ENCODE data around the gene SSTR5. TPM values are rescaled to one million over a fixed set of nuclear protein-coding genes. Genes with fewer than 3 reads are reported as not detected.
"Not testable (repeated sequence)": the region's sequence is repeated elsewhere in the genome, so short reads cannot be mapped to it uniquely, and the experiment has no call there.

SSTR5 gene
- total RNA-seq, 2 donors from 2014 or later = not detected

DNA sequence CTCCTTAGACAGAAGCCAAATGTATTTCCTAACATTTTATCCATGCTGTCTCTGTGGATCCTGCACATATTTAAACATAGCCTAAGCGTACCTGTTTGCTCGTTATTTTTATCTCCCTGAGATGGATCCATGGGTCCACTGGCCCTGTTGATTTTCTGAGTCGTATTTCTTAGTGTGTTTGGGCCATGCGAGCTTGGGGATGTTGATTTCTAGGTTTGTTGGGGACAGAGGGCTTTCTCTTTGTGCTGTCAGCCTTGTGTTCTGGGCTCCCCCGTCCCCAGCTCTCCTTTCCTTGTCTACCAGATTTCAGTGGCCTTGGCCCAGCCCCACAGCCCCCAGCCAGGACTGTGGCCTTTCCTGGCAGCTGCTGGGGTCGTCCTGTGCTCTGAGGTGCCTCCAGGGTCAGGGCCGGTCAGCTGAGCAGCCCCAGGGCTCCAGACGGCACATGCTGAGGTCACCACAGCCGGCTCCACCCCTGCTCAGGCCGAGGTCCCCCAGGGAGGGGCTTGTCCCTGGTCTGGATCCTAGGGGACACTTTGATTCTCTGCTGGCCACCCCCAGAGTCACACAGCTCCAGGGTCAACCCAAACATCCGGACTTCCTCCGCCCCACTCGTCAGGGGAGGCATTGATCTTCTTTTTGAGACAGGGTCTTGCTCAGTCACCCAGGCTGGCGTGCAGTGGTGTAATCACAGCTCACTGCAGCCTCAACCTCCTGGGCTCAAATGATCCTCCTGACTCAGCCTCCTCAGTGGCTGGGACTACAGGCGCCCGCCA, 4.4 kb downstream of the SSTR5 start:
- H3K36me3 Mint-ChIP-seq (ENCODE audit: low read depth) = peaks cover 3% of the 10 kb centered on the region
- H3K27me3 Mint-ChIP-seq = peaks cover 8% of the 10 kb centered on the region
- H3K27ac Mint-ChIP-seq = no peak overlapping the region
- H3K4me1 Mint-ChIP-seq = no peaks in the 10 kb centered on the region
- no peak for DNase-seq
- no peak overlapping the region for H3K4me3 Mint-ChIP-seq
- no peak for ATAC-seq
- no peaks in the 10 kb centered on the region for H3K9me3 ChIP-seq (ENCODE audit: control insufficient read depth, low read length, poor library complexity, severe bottlenecking)

DNA sequence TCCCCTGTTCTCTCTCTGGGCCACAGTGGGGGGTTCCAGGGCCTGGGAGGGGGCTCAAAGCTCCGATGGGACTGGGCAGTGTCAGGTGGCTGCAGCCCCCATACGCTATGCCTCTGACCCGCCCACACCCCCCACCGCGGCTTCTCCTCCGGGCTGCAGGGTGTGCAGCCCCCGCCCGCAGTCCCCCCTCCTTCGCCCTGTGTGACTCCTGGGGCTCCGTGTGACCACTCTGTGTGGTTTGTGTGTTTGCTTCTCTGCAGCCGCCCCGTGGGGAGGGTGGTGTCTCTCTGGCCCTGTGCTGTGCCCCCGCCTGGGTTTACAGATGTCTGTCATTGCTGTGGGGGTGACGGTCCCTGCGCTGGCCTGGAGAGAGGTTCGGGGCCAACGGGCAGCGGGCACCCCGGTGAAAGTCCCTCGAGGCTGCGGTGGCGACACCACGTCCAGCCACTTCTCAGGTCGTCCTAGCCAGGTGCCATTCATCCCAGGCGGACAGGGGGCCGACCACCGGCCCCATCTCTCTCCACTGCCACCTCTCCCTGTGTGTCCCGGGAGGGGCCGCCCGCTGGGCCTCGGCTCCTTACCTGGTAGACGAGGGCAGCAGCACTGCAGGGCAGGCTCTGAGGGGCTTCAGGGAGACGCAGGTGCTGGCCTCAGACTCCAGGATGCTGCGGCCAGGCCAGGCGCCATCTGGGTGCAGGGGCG, 5.5 kb downstream of the SSTR5 start:
- ATAC-seq = no peak
- Mint-ChIP-seq H3K36me3 (ENCODE audit: low read depth) (peaks cover 8% of the 10 kb centered on the region), H3K27ac (no peak overlapping the region)

DNA sequence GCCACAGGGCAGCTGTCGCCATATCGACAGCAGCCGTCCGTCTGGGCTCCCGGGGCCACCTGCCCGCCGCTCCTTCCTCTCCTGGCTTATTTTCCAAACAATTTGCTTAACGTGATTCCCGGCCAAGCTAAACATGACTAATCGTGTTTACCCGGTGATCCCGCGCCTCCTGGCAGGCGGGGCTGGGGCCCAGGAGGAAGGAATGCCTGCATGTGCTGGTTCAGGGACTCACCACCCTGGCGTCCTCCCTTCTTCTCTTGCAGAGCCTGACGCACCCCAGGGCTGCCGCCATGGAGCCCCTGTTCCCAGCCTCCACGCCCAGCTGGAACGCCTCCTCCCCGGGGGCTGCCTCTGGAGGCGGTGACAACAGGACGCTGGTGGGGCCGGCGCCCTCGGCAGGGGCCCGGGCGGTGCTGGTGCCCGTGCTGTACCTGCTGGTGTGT, 6.1 kb downstream of the SSTR5 start:
- H3K36me3 Mint-ChIP-seq (ENCODE audit: low read depth) = peaks cover 8% of the 10 kb centered on the region
- H3K9me3 ChIP-seq (ENCODE audit: control insufficient read depth, low read length, poor library complexity, severe bottlenecking) = no peaks in the 10 kb centered on the region
- H3K4me3 Mint-ChIP-seq = no peak overlapping the region
- ATAC-seq (no peak), DNase-seq (no peak)
- no peaks in the 10 kb centered on the region for H3K4me1 Mint-ChIP-seq
- no peak overlapping the region for H3K27ac Mint-ChIP-seq
- peaks cover 13% of the 10 kb centered on the region for H3K27me3 Mint-ChIP-seq

More for the DNA sequence above, 5.5 kb downstream of the SSTR5 start:
- Mint-ChIP-seq H3K4me3 (no peak overlapping the region), H3K27me3 (peaks cover 13% of the 10 kb centered on the region), H3K4me1 (no peaks in the 10 kb centered on the region)
- no peak for DNase-seq
- no peaks in the 10 kb centered on the region for H3K9me3 ChIP-seq (ENCODE audit: control insufficient read depth, low read length, poor library complexity, severe bottlenecking)

DNA sequence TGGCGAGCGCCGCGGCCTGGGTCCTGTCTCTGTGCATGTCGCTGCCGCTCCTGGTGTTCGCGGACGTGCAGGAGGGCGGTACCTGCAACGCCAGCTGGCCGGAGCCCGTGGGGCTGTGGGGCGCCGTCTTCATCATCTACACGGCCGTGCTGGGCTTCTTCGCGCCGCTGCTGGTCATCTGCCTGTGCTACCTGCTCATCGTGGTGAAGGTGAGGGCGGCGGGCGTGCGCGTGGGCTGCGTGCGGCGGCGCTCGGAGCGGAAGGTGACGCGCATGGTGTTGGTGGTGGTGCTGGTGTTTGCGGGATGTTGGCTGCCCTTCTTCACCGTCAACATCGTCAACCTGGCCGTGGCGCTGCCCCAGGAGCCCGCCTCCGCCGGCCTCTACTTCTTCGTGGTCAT, 6.8 kb downstream of the SSTR5 start:
- no peak overlapping the region for H3K4me3 Mint-ChIP-seq
- no peaks in the 10 kb centered on the region for H3K4me1 Mint-ChIP-seq
- no peak overlapping the region for H3K27ac Mint-ChIP-seq
- DNase-seq (no peak), ATAC-seq (no peak)
- peaks cover 13% of the 10 kb centered on the region for H3K27me3 Mint-ChIP-seq
- peaks cover 8% of the 10 kb centered on the region for H3K36me3 Mint-ChIP-seq (ENCODE audit: low read depth)
- H3K9me3 ChIP-seq (ENCODE audit: control insufficient read depth, low read length, poor library complexity, severe bottlenecking) = no peaks in the 10 kb centered on the region

DNA sequence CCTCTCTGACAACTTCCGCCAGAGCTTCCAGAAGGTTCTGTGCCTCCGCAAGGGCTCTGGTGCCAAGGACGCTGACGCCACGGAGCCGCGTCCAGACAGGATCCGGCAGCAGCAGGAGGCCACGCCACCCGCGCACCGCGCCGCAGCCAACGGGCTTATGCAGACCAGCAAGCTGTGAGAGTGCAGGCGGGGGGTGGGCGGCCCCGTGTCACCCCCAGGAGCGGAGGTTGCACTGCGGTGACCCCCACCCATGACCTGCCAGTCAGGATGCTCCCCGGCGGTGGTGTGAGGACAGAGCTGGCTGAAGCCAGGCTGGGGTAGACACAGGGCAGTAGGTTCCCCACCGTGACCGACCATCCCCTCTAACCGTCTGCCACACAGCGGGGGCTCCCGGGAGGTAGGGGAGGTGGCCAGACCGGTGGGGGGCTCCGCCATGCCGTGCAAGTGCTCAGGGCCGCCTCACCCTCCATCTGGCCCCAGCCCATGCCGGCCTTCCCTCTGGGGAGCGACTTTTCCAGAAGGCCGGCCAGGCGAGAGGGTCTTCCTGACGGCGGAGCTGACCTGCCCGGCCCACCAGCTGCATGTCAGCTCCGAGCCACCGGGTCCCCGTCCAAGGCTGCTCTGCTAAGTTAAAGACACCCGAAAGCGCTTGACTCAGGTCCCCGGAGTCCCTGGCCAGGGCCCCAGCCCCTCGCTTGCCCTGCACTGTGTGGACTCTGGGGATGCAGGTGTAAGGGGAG, 7.4 kb downstream of the SSTR5 start:
- ATAC-seq (no peak), DNase-seq (no peak)
- Mint-ChIP-seq H3K27ac (no peak overlapping the region), H3K36me3 (ENCODE audit: low read depth) (peaks cover 8% of the 10 kb centered on the region), H3K4me3 (no peak overlapping the region), H3K27me3 (peaks cover 13% of the 10 kb centered on the region), H3K4me1 (no peaks in the 10 kb centered on the region)
- no peaks in the 10 kb centered on the region for H3K9me3 ChIP-seq (ENCODE audit: control insufficient read depth, low read length, poor library complexity, severe bottlenecking)

DNA sequence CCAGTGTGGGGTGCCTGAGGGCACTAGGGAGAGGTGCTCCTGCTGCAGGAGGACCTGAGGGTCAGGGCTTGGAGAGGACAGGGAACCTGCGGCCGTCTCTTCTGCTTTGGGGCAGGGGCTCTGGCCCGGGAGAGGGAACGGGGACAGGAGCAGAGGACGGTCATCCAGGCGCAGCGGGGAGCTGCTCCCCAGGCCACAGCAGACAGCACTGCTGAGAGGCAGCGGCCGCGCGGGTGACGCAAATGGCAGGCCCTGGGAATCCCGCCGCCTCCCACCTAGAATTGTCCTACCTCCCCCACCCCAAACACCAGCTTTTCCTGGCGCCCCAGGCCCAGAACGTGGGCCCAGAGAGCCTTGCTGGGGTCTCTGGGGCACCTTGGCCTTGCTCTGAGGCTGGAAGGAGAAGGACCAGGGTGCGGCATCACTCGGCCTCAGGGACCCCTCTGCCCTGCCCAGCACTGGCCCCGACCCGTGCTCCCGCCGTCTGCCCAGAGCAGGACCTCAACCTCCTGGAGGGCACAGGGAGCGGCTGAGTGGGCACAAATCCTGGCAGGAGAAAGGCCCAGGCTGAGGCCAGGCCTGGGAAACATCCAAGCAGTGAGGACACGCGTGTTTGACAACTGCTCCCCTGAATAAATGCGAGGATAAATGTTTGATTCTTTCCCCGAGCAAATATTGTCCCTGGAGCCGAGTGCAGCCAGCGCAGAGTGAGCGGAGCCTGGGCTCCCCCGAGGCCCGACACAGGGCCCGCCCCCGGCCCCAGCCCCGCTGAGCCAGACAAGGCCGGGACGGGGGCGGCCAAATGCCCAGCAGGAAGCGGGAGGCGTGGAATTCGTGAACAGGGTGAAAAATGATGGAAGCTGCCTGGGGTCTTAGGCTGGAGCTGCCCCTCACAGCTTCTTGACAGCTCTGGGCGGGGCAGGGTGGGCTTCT, 8.5 kb downstream of the SSTR5 start:
- H3K4me3 Mint-ChIP-seq = no peak overlapping the region
- no peaks in the 10 kb centered on the region for H3K4me1 Mint-ChIP-seq
- H3K27me3 Mint-ChIP-seq = peaks cover 13% of the 10 kb centered on the region
- no peaks in the 10 kb centered on the region for H3K9me3 ChIP-seq (ENCODE audit: control insufficient read depth, low read length, poor library complexity, severe bottlenecking)
- H3K36me3 Mint-ChIP-seq (ENCODE audit: low read depth) = peaks cover 8% of the 10 kb centered on the region
- no peak overlapping the region for H3K27ac Mint-ChIP-seq
- ATAC-seq = no peak
- no peak for DNase-seq

DNA sequence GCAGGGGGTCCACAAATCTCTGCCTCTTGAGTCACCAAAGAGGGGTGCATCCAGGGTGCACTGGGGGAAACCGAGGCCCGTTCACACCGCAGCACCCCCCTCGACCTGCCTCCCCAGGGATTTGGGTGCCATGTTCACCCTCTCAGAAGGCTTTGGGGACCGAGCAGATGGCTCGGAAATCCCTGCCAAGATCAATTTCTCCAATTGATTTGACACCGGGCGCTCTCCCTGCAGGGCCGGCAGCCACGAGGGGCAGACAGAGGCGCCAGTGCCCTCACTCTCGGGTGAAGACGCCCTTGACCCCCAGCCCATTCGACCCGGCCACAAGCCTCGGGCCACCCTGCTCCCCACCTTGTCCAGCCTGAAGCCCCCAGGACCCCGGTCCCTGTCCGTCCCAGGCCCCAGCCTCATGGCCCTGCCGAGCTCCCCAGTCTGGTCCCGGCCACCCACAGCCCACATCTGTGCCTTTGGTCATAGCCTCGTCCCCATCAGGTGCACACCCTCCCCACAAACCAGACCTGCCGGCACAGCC, 9.3 kb downstream of the SSTR5 start:
- Mint-ChIP-seq H3K27ac (no peak overlapping the region), H3K4me1 (no peaks in the 10 kb centered on the region), H3K27me3 (peaks cover 7% of the 10 kb centered on the region), H3K4me3 (no peak overlapping the region), H3K36me3 (ENCODE audit: low read depth) (peaks cover 5% of the 10 kb centered on the region)
- H3K9me3 ChIP-seq (ENCODE audit: control insufficient read depth, low read length, poor library complexity, severe bottlenecking) = no peaks in the 10 kb centered on the region
- no peak for DNase-seq
- ATAC-seq = no peak

DNA sequence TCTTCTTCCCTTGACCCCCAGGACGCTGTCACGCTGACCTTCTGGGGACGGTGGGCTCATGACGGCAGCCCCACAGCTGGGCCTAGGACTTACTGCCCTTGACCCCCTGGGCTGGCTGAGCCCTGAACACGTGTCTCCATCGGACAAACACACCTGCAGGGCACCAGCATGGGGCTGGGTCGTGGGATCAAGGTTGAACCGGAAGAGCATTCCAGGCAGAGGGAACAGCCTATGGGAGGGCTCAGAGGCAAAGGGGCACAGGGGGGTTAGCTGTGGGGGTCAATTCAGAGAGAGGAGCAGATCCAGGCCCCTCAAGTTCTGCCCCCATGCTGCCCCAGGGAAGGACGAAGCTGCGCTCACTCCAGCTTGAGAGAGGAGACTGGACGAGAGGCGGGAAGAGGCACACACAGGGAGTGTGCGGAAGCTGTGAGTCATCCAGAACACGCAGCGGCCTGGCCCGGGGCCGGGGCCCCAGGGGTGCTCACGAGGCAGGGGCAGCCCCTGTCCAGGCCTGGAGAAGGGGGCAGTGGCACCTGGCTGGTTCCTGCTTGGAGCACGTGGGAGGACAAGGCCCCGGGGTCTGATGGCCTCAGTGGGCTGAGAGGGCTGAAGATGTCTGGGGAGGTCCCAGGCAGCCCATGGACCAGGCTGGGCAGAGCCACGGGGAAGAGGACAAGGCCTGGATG, 9.9 kb downstream of the SSTR5 start:
- peaks cover 5% of the 10 kb centered on the region for H3K36me3 Mint-ChIP-seq (ENCODE audit: low read depth)
- H3K4me3 Mint-ChIP-seq = no peak overlapping the region
- no peaks in the 10 kb centered on the region for H3K4me1 Mint-ChIP-seq
- H3K27me3 Mint-ChIP-seq = peaks cover 6% of the 10 kb centered on the region
- H3K27ac Mint-ChIP-seq = no peak overlapping the region
- no peak for DNase-seq
- ATAC-seq = no peak
- H3K9me3 ChIP-seq (ENCODE audit: control insufficient read depth, low read length, poor library complexity, severe bottlenecking) = no peaks in the 10 kb centered on the region

DNA sequence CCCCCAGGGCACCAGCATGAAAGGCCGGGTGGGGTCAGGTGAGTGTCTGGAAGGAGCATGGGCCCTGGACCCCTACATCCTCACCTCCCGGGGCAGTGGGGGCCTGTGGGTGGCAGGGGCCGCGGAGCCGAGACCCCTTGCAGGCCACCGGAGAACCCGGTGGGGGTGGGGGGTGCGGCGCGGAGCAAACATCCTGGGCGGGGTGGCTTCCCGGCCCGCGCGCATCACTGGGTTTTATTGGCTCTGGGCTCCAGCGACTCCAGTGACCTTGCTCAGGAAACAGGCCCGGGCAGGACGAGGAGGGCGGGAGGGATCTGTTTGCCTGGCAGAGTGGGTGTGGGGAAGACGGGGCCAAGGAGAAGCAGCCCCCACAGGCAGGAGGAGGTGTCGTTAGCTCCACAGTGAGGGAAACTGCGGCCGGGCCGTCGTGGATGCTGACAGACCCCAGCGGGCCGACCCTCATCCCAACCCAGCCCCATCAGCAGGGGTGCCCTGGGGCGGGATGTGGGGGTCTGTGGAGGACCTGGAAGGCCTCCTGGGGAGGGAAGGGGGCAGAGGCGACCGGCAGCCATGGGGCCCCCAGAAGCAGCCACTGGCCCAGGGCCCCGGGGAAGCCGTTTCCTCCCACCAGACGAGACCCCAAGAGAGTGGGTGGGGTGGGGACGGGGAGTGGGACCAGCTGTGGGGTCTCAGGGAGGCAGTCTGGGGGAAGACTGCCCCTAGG, 10.6 kb downstream of the SSTR5 start:
- Mint-ChIP-seq H3K27ac (no peak overlapping the region), H3K27me3 (peaks cover 6% of the 10 kb centered on the region), H3K36me3 (ENCODE audit: low read depth) (peaks cover 5% of the 10 kb centered on the region), H3K4me1 (no peaks in the 10 kb centered on the region), H3K4me3 (no peak overlapping the region)
- DNase-seq (no peak), ATAC-seq (no peak)
- H3K9me3 ChIP-seq (ENCODE audit: control insufficient read depth, low read length, poor library complexity, severe bottlenecking) = no peaks in the 10 kb centered on the region

DNA sequence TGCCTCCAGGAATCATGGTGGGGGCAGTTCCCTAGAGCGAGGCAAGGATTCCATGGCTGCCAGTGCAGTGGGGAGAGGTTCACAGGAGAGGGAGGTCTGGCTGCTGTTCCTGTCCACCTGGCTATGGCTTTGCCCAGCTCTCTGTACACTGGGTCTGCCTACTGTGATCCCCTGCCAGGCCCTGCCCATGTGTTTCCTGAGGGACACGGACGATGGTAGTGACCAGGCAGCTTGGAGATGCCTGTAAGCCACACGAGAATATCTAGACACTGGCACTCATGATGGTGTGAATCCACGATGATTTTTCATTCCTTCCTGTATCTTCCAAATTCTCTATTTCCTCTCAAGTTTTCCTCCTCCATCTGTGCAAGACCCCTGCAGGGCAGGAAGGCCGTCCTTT, 12.4 kb downstream of the SSTR5 start:
- DNase-seq (no peak), ATAC-seq (no peak)
- peaks cover 6% of the 10 kb centered on the region for H3K27me3 Mint-ChIP-seq
- H3K4me3 Mint-ChIP-seq = no peak overlapping the region
- H3K4me1 Mint-ChIP-seq = no peaks in the 10 kb centered on the region
- peaks cover 5% of the 10 kb centered on the region for H3K36me3 Mint-ChIP-seq (ENCODE audit: low read depth)
- H3K27ac Mint-ChIP-seq = no peak overlapping the region
- H3K9me3 ChIP-seq (ENCODE audit: control insufficient read depth, low read length, poor library complexity, severe bottlenecking) = no peaks in the 10 kb centered on the region

DNA sequence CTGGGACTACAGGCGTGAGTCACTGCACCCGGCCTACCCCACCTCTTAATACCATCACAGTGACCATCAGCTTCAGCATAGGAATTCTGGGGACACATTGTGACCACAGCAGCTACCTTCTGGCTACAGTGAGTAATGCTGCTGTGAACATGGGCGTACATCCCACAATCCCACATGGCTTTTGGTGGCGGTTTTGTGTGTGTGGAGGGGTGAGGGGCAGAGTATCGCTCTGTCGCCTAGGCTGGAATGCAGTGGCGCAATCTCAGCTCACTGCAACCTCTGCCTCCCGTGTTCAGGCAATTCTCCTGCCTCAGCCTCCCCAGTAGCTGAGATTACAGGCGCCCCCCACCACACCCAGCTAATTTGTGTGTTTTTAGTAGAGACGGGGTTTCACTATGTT, 13.9 kb downstream of the SSTR5 start:
- not testable (repeated sequence) for DNase-seq; H3K9me3 ChIP-seq (ENCODE audit: control insufficient read depth, low read length, poor library complexity, severe bottlenecking); H3K27ac Mint-ChIP-seq; H3K4me3 Mint-ChIP-seq; H3K36me3 Mint-ChIP-seq (ENCODE audit: low read depth); ATAC-seq; H3K4me1 Mint-ChIP-seq; H3K27me3 Mint-ChIP-seq
